Measurements from ENCODE around the gene MS4A13.
"Not testable (repeated sequence)": the region's sequence is repeated elsewhere in the genome, so short reads cannot be mapped to it uniquely, and the experiment has no call there.

The MS4A13 gene

GRCh38 chr11:60532383-60532782 lies 17.2 kb downstream of the MS4A13 start:
- DNase-seq = not testable (repeated sequence)

- DNase-seq = not testable (repeated sequence)
These were observed 23.4 kb downstream of the MS4A13 start for GRCh38 chr11:60538627-60539026.

- DNase-seq = no peak
These were observed 28.9 kb downstream of the MS4A13 start for GRCh38 chr11:60544077-60544476.

GRCh38 chr11:60561254-60561653 lies 46.1 kb downstream of the MS4A13 start:
- no peak for DNase-seq

GRCh38 chr11:60563553-60564235 lies 48.5 kb downstream of the MS4A13 start:
- no peak for DNase-seq

GRCh38 chr11:60566776-60567175 lies 51.6 kb downstream of the MS4A13 start:
- no peak for DNase-seq

- DNase-seq = no peak
These were observed 55.8 kb downstream of the MS4A13 start for GRCh38 chr11:60570970-60571369.

GRCh38 chr11:60589611-60590010 lies 74.4 kb downstream of the MS4A13 start:
- no peak for DNase-seq

Data from activated CD4-positive, alpha-beta T cell treated with anti-CD3 and anti-CD28 coated beads, Interleukin-2, amount 50 U/mL, for 16 hours (primary cell).